ENCODE data around the gene GCNA. TPM values are rescaled to one million over a fixed set of nuclear protein-coding genes. Genes with fewer than 3 reads are reported as not detected.
A peak's percentile ranks its signal among the peaks of the same experiment; 100 is the strongest.
"Not testable (repeated sequence)": the region's sequence is repeated elsewhere in the genome, so short reads cannot be mapped to it uniquely, and the experiment has no call there.

GCNA gene
- total RNA-seq, 2 experiments from 2014 or later = 3.5 to 5.1 TPM

DNA sequence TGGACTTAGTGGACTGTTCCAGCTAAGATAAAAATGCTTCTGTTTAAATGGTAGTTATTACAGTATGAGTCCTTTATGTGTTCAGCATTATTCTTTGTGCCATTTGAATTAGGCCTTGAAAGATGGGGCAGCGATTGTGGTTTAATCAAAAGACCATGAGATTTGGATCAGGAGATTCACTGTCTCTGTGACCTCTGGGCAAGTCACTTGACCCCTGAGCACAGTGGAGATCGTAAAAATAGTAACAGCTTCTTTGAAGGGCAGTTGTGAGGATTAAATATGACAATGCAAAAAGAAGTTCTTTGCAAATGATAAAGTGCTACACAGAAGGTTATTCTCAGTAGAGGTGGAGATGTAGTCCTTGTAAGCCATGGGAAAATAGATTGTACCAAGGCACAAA is 29.3 kb downstream of the GCNA start:
- H3K9me3 Mint-ChIP-seq = peaks cover 9% of the 10 kb centered on the region
- intact Hi-C loops (cut with micrococcal nuclease) = no loop called here

DNA sequence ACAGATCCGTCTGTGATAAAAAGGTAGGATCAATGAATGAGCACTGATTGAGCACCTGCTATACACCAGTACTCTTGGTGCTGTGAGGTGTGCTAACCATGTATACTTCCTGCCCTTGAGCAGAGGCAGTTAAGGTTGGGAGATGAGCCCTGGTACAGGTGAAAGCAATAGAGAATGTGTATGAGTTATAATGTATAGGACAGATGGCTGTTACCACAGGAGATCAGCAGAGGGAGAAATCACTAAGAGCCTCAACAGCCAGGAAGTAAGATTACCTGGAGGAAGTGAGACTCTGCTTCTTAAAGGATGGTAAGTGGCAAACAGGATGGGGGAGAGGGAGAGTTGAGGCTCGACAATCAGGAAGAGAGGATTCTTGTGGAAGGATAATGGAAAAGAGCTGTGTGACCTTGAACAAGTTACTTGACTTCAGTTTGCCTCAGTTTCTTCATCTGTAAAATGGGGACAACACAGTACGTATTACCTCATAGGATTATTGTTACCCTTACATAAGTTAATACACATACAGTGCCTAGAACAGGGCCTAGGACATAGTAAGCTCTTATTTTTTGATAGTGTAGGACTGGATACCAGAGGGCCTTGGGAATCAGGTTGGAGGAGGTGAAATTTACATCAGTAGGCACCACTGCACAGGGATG is 31.0 kb downstream of the GCNA start:
- Mint-ChIP-seq H3K4me3 (no peak overlapping the region), H3K9me3 (no peaks in the 10 kb centered on the region), H3K4me1 (ENCODE audit: low read depth) (peaks cover 59% of the 10 kb centered on the region), H3K27ac (peak overlapping the region; percentile 69), H3K27me3 (no peaks in the 10 kb centered on the region), H3K36me3 (ENCODE audit: low read depth) (peaks cover 78% of the 10 kb centered on the region)
- ATAC-seq (peak; percentile 24), DNase-seq (no peak)
- intact Hi-C loops (cut with micrococcal nuclease) = no loop called here
- POLR2A ChIA-PET = no interaction called here
- CTCF ChIA-PET = interaction anchor here (1.4 to 1.6 kb wide), 3 partner anchors 9 to 13 kb away, joined by 4 to 7 read pairs (median 5); partner anchors contain the start of gene CXCR3
- TF ChIP-seq, protein P1, sequence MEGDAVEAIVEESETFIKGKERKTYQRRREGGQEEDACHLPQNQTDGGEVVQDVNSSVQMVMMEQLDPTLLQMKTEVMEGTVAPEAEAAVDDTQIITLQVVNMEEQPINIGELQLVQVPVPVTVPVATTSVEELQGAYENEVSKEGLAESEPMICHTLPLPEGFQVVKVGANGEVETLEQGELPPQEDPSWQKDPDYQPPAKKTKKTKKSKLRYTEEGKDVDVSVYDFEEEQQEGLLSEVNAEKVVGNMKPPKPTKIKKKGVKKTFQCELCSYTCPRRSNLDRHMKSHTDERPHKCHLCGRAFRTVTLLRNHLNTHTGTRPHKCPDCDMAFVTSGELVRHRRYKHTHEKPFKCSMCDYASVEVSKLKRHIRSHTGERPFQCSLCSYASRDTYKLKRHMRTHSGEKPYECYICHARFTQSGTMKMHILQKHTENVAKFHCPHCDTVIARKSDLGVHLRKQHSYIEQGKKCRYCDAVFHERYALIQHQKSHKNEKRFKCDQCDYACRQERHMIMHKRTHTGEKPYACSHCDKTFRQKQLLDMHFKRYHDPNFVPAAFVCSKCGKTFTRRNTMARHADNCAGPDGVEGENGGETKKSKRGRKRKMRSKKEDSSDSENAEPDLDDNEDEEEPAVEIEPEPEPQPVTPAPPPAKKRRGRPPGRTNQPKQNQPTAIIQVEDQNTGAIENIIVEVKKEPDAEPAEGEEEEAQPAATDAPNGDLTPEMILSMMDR (IDR thresholded peaks at IDR 0.05) = no peak

More for the DNA sequence above, 29.3 kb downstream of the GCNA start:
- Mint-ChIP-seq H3K4me1 (ENCODE audit: low read depth) (peaks cover 71% of the 10 kb centered on the region), H3K27me3 (no peaks in the 10 kb centered on the region), H3K27ac (peak overlapping the region; percentile 90), H3K4me3 (no peak overlapping the region), H3K36me3 (ENCODE audit: low read depth) (peaks cover 84% of the 10 kb centered on the region)
- POLR2A ChIA-PET = interaction anchor here (1.1 kb wide), 1 partner anchor 31 kb away, joined by 4 read pairs; no protein-coding TSS in a partner anchor
- no peak for DNase-seq
- TF ChIP-seq, protein P1 (IDR thresholded peaks at IDR 0.05) = no peak
- CTCF ChIA-PET = interaction anchor here (0.8 to 1.6 kb wide), 2 partner anchors 15 to 42 kb away, joined by 3 to 5 read pairs; no protein-coding TSS in a partner anchor
- ATAC-seq = no peak

DNA sequence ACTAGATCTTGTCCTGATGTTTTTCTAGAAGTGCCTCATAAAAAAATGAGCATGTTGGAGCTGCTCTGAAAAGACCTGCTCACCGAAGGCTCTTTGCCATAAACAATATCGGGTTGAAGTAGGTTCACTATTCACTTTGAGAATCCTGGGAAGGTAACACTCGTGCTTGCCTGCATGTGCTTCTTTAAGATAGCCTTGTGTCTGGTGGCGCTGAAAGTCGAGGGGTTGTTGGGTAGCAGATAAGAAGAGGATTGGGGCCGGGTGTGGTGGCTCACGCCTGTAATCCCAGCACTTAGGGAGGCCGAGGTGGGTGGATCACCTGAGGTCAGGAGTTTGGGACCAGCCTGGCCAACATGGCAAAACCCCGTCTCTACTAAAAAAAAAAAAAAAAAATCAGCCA is 33.5 kb downstream of the GCNA start:
- DNase-seq; ATAC-seq; H3K4me3 Mint-ChIP-seq; CTCF ChIA-PET; H3K27ac Mint-ChIP-seq; H3K27me3 Mint-ChIP-seq; intact Hi-C loops (cut with micrococcal nuclease); H3K9me3 Mint-ChIP-seq: not testable (repeated sequence)
- H3K36me3 Mint-ChIP-seq (ENCODE audit: low read depth) = peaks cover 78% of the 10 kb centered on the region
- POLR2A ChIA-PET = interaction anchor here (1.2 kb wide), 1 partner anchor 11 kb away, joined by 3 read pairs; no protein-coding TSS in a partner anchor
- peaks cover 57% of the 10 kb centered on the region for H3K4me1 Mint-ChIP-seq (ENCODE audit: low read depth)

DNA sequence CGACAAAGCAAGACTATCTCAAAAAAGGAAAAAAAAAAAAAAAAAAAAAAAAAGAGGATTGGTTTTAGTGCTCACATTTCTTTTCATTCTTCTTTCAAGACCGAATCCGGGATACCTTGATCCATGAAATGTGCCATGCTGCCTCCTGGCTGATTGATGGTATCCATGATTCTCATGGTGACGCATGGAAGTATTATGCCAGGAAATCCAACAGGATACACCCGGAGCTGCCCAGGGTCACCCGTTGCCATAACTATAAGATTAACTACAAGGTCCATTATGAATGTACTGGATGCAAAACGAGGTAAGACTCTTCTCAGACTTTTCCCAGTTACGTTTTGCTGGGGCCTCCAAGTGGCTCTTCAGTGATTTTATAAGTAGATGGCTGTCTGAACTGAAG is 34.0 kb downstream of the GCNA start:
- Mint-ChIP-seq H3K9me3 (no peaks in the 10 kb centered on the region), H3K4me3 (no peak overlapping the region), H3K4me1 (ENCODE audit: low read depth) (peaks cover 54% of the 10 kb centered on the region), H3K27me3 (no peaks in the 10 kb centered on the region), H3K27ac (peak overlapping the region; percentile 49), H3K36me3 (ENCODE audit: low read depth) (peaks cover 81% of the 10 kb centered on the region)
- POLR2A ChIA-PET = interaction anchor here (1.2 kb wide), 1 partner anchor 11 kb away, joined by 3 read pairs; no protein-coding TSS in a partner anchor
- no peak for DNase-seq
- ATAC-seq = no peak
- CTCF ChIA-PET = no interaction called here
- TF ChIP-seq, protein P1 (IDR thresholded peaks at IDR 0.05) = no peak
- intact Hi-C loops (cut with micrococcal nuclease) = no loop called here

- Mint-ChIP-seq H3K27me3 (no peaks in the 10 kb centered on the region), H3K9me3 (no peaks in the 10 kb centered on the region), H3K4me1 (ENCODE audit: low read depth) (peaks cover 44% of the 10 kb centered on the region), H3K27ac (peak overlapping the region; percentile 89), H3K36me3 (ENCODE audit: low read depth) (peaks cover 63% of the 10 kb centered on the region), H3K4me3 (peak overlapping the region; percentile 93)
- intact Hi-C loops (cut with micrococcal nuclease) = loop anchor here (5.0 kb wide), 2 partner anchors 37 to 73 kb away; no protein-coding TSS in a partner anchor
- ATAC-seq = no peak
- DNase-seq = peak; percentile 12
- TF ChIP-seq, protein P1 (IDR thresholded peaks at IDR 0.05) = no peak
- CTCF ChIA-PET = interaction anchor here (1.9 to 5.4 kb wide), 2 partner anchors 36 to 83 kb away, joined by 7 to 28 read pairs; partner anchors contain the start of gene OGT
- POLR2A ChIA-PET = interaction anchor here (0.7 to 2.7 kb wide), 7 partner anchors 9 to 82 kb away, joined by 3 to 14 read pairs (median 4); partner anchors contain the start of gene OGT
Observed at GRCh38 chrX:71615056-71615455, 36.8 kb downstream of the GCNA start.

Measured in activated CD8-positive, alpha-beta T cell treated with anti-CD3 and anti-CD28 coated beads for 36 hours (primary cell).